Panc1 (cell line): ENCODE data around the gene CSNK1G1. TPM values are rescaled to one million over a fixed set of nuclear protein-coding genes. Genes with fewer than 3 reads are reported as not detected.

Source experiments
- ATAC-seq: fragments of 200-7000 bp; cut with Tn5 transposase; 2 replicates; pipeline ENCODE4 v1.9.1; 2020; ENCODE audit warnings: mild to moderate bottlenecking, moderate library complexity
- BruUV-seq: library from RNA; stranded (reverse); fragments of 400-500 nt; replicated peaks from 2 replicates; lab custom pipeline; 2021; lab: Mats Ljungman, UMichigan
- CTCF ChIA-PET: fragments of 300-600 bp; sonication (Branson Sonifier 250); formaldehyde crosslinking; loops from one replicate; lab custom pipeline; 2022; ENCODE audit warnings: antibody characterized with exemption; lab: Charles Lee
- POLR2A ChIA-PET: fragments of 300-600 bp; sonication (Branson Sonifier 250); formaldehyde crosslinking; loops from one replicate; lab custom pipeline; 2022; ENCODE audit warnings: antibody characterized with exemption; lab: Charles Lee
- DNase-seq: peaks from one replicate; pipeline ENCODE4 v3.0.0-alpha.2; 2010; ENCODE audit warnings: low read depth, low spot score
- H3K27ac ChIP-seq: 2 replicates; pipeline ENCODE4 v1.5.1; 2011; ENCODE audit warnings: mild to moderate bottlenecking, low read length, inconsistent platforms
- H3K27me3 ChIP-seq: fragments of 200-500 bp; sonication (Bioruptor generic); 2 replicates; pipeline ENCODE4 v1.6.0; 2014; ENCODE audit warnings: low read length, inconsistent platforms; ENCODE audit not compliant: control insufficient read depth, insufficient read depth
- H3K36me3 ChIP-seq: fragments of 200-500 bp; sonication (Bioruptor generic); 2 replicates; pipeline ENCODE4 v1.5.1; 2014; ENCODE audit warnings: inconsistent platforms, mild to moderate bottlenecking, low read length, moderate library complexity; ENCODE audit not compliant: control insufficient read depth, insufficient read depth
- H3K4me1 ChIP-seq: 2 replicates; pipeline ENCODE4 v1.5.1; 2011; ENCODE audit warnings: inconsistent platforms, mild to moderate bottlenecking, low read length, moderate library complexity; ENCODE audit not compliant: control insufficient read depth, insufficient read depth
- H3K4me3 ChIP-seq, 2 experiments: 2 replicates each; pipeline ENCODE4 v1.5.1; 2011 to 2012; ENCODE audit warnings: low read depth in 2 of 2, low read length in 2 of 2, mild to moderate bottlenecking in 2 of 2, inconsistent platforms in 1 of 2, moderate library complexity in 1 of 2
- H3K9me3 ChIP-seq: fragments of 200-500 bp; sonication (Bioruptor generic); 2 replicates; pipeline ENCODE4 v1.5.1; 2014; ENCODE audit warnings: low read depth, mild to moderate bottlenecking, inconsistent platforms, low read length, moderate library complexity; ENCODE audit not compliant: control insufficient read depth, insufficient read depth
- CTCF ChIP-seq: fragments of 450-650 bp; IDR thresholded peaks from 2 replicates; pipeline ENCODE4 v1.5.1; 2017; ENCODE audit warnings: mild to moderate bottlenecking
- POLR2AphosphoS5 ChIP-seq: IDR thresholded peaks from 2 replicates; pipeline ENCODE4 v1.6.1; 2012; ENCODE audit warnings: mild to moderate bottlenecking, low read depth, low read length, moderate library complexity
- REST ChIP-seq, 2 experiments: IDR thresholded peaks; 2 replicates each; pipeline ENCODE4 v1.6.1; 2011 to 2012; ENCODE audit warnings: low read depth in 2 of 2, control low read depth in 1 of 2, low read length in 1 of 2, mild to moderate bottlenecking in 1 of 2, moderate library complexity in 1 of 2; ENCODE audit not compliant: insufficient read depth in 1 of 2
- SIN3A ChIP-seq: IDR thresholded peaks from 2 replicates; pipeline ENCODE4 v1.6.1; 2012; ENCODE audit warnings: low read depth, mild to moderate bottlenecking, low read length, moderate library complexity, borderline replicate concordance; ENCODE audit not compliant: insufficient read depth
- TCF7L2 ChIP-seq: IDR thresholded peaks from 2 replicates; pipeline ENCODE4 v1.6.1; 2011; ENCODE audit warnings: mild to moderate bottlenecking, low read depth, low read length, inconsistent platforms
- in situ Hi-C: cut with HindIII; loops from 2 replicates; pipeline ENCODE4 v1.10.0; 2016; ENCODE audit warnings: low sequenced_read_pairs, low pct_unique_long_range_greater_than_20kb
- intact Hi-C: fragments of 100-400 bp; cut with micrococcal nuclease; formaldehyde crosslinking; loops from one replicate; pipeline ENCODE4 v1.10.0; 2022; ENCODE audit not compliant: unreplicated experiment
- total RNA-seq: library from RNA; stranded (reverse); gene quantifications from one replicate; pipeline ENCODE4 v1.2.1, GENCODE V29; 2021; ENCODE audit not compliant: unreplicated experiment

The CSNK1G1 gene
- total RNA-seq, 1 experiment from 2014 or later = 22.8 TPM

- intact Hi-C loops (no loop called here), in situ Hi-C loops (no loop called here)
- CTCF ChIA-PET = no interaction called here
- no peaks in the 10 kb centered on the region for H3K27me3 ChIP-seq
- no peak for TF ChIP-seq REST (IDR thresholded peaks at IDR 0.05; ENCODE audit: insufficient read depth in 1 of 2, low read depth in 2 of 2, low read length in 1 of 2)
- TF ChIP-seq POLR2AphosphoS5 = no peak
- no peak for TF ChIP-seq CTCF
- TF ChIP-seq TCF7L2 = no peak
- TF ChIP-seq SIN3A = no peak
- no TSS peak for BruUV-seq
- H3K27ac ChIP-seq = no peak overlapping the region
- ATAC-seq (no peak; the same call in 1 of the 2 replicates), DNase-seq (no peak)
- no peaks in the 10 kb centered on the region for H3K4me1 ChIP-seq
- H3K36me3 ChIP-seq = peaks cover 10% of the 10 kb centered on the region
- POLR2A ChIA-PET = interaction anchor here (0.6 kb wide), 1 partner anchor 137 kb away, joined by 5 read pairs; no protein-coding TSS in a partner anchor
- no peak overlapping the region for H3K4me3 ChIP-seq
- H3K9me3 ChIP-seq = no peaks in the 10 kb centered on the region
These were observed 212.7 kb downstream of the CSNK1G1 start for GRCh38 chr15:64143276-64143675.

GRCh38 chr15:64141798-64142512 lies 214.0 kb downstream of the CSNK1G1 start:
- H3K36me3 ChIP-seq = peaks cover 16% of the 10 kb centered on the region
- TF ChIP-seq TCF7L2 (no peak), SIN3A (no peak), POLR2AphosphoS5 (no peak), CTCF (no peak), REST (IDR thresholded peaks at IDR 0.05; ENCODE audit: insufficient read depth in 1 of 2, low read depth in 2 of 2, low read length in 1 of 2) (no peak)
- no peaks in the 10 kb centered on the region for H3K9me3 ChIP-seq
- ChIA-PET CTCF (no interaction called here), POLR2A (no interaction called here)
- no peaks in the 10 kb centered on the region for H3K4me1 ChIP-seq
- ATAC-seq (no peak), DNase-seq (no peak)
- no peak overlapping the region for H3K4me3 ChIP-seq
- no peak overlapping the region for H3K27ac ChIP-seq
- intact Hi-C loops (no loop called here), in situ Hi-C loops (no loop called here)
- BruUV-seq = no TSS peak
- H3K27me3 ChIP-seq = no peaks in the 10 kb centered on the region
